ENCODE measurements around the gene ABHD17A.

GRCh38 chr19:1911098-1911497, 25.8 kb upstream of the ABHD17A start:
- TF ChIP-seq PATZ1 (CRISPR knock-in tag; IDR thresholded peaks at IDR 0.05; ENCODE audit: borderline replicate concordance) (no peak), ZNF70 (CRISPR knock-in tag; IDR thresholded peaks at IDR 0.05) (no peak), OSR1 (CRISPR knock-in tag; IDR thresholded peaks at IDR 0.05) (no peak), SNAI2 (CRISPR knock-in tag; IDR thresholded peaks at IDR 0.05) (no peak), ZFP30 (CRISPR knock-in tag; IDR thresholded peaks at IDR 0.05) (no peak), ARNTL (CRISPR knock-in tag; IDR thresholded peaks at IDR 0.05; ENCODE audit: borderline replicate concordance, low read depth) (no peak), CREB5 (CRISPR knock-in tag; IDR thresholded peaks at IDR 0.05; ENCODE audit: low read depth) (no peak)
